HEK293T (cell line): ENCODE measurements around the gene MTIF3.

ENCODE experiments used
- CTCF ChIA-PET: fragments of 350-600 bp; formaldehyde crosslinking; extraction: SDS; loops from one replicate; lab custom pipeline; 2021; ENCODE audit warnings: antibody characterized with exemption, inconsistent platforms; lab: Yijun Ruan, JAX
- POLR2A ChIA-PET: fragments of 350-600 bp; formaldehyde crosslinking; extraction: SDS; loops from one replicate; lab custom pipeline; 2020; ENCODE audit warnings: antibody characterized with exemption, inconsistent platforms; lab: Yijun Ruan, JAX
- DNase-seq: peaks from one replicate; pipeline ENCODE4 v3.0.0; 2012; ENCODE audit warnings: mixed read lengths; ENCODE audit errors: extremely low spot score
- ARNT ChIP-seq: fragments of 450-650 bp; IDR thresholded peaks from 2 replicates; pipeline ENCODE4 v1.6.1; 2017; ENCODE audit warnings: mild to moderate bottlenecking
- BHLHE40 ChIP-seq: fragments of 450-650 bp; IDR thresholded peaks from 2 replicates; pipeline ENCODE4 v1.6.1; 2016; ENCODE audit warnings: mild to moderate bottlenecking, moderate library complexity, borderline replicate concordance
- CTBP1 ChIP-seq: fragments of 450-650 bp; IDR thresholded peaks from 2 replicates; pipeline ENCODE4 v1.6.1; 2016; ENCODE audit warnings: borderline replicate concordance
- ELF4 ChIP-seq: fragments of 450-650 bp; IDR thresholded peaks from 2 replicates; pipeline ENCODE4 v1.6.1; 2017; ENCODE audit warnings: antibody characterized with exemption
- FOXA1 ChIP-seq: fragments of 450-650 bp; IDR thresholded peaks from 2 replicates; pipeline ENCODE4 v1.6.1; 2016; ENCODE audit warnings: mild to moderate bottlenecking
- FOXK2 ChIP-seq: fragments of 450-650 bp; IDR thresholded peaks from 2 replicates; pipeline ENCODE4 v1.6.1; 2016; ENCODE audit warnings: mild to moderate bottlenecking
- FOXM1 ChIP-seq: fragments of 450-650 bp; IDR thresholded peaks from 2 replicates; pipeline ENCODE4 v1.6.1; 2017; ENCODE audit warnings: mild to moderate bottlenecking, borderline replicate concordance
- HDGF ChIP-seq: fragments of 450-650 bp; IDR thresholded peaks from 2 replicates; pipeline ENCODE4 v1.6.1; 2017; ENCODE audit warnings: antibody characterized with exemption, borderline replicate concordance
- L3MBTL2 ChIP-seq: fragments of 450-650 bp; conservative IDR thresholded peaks from 2 replicates; pipeline ENCODE4 v1.6.1; 2016; ENCODE audit warnings: mild to moderate bottlenecking
- LEF1 ChIP-seq: fragments of 450-650 bp; IDR thresholded peaks from 2 replicates; pipeline ENCODE4 v1.6.1; 2017; ENCODE audit warnings: mild to moderate bottlenecking, borderline replicate concordance
- NFRKB ChIP-seq: fragments of 450-650 bp; IDR thresholded peaks from 2 replicates; pipeline ENCODE4 v1.6.1; 2016; ENCODE audit warnings: mild to moderate bottlenecking, moderate library complexity
- SP1 ChIP-seq: fragments of 450-650 bp; IDR thresholded peaks from 2 replicates; pipeline ENCODE4 v1.6.1; 2017
- SUZ12 ChIP-seq: fragments of 450-650 bp; IDR thresholded peaks from 2 replicates; pipeline ENCODE4 v1.6.1; 2016; ENCODE audit warnings: mild to moderate bottlenecking
- TARDBP ChIP-seq: fragments of 450-650 bp; IDR thresholded peaks from 2 replicates; pipeline ENCODE4 v1.6.1; 2016
- ZNF384 ChIP-seq: fragments of 450-650 bp; IDR thresholded peaks from 2 replicates; pipeline ENCODE4 v1.6.1; 2016
- TF ChIP-seq, protein P1 (sequence below): fragments of 450-650 bp; IDR thresholded peaks from 2 replicates; pipeline ENCODE4 v1.6.1; 2016

Gene MTIF3

GRCh38 chr13:27425158-27425917 lies 25.0 kb downstream of the MTIF3 start:
- DNase-seq: no peak
- ChIA-PET POLR2A (interaction anchor here (0.6 to 2.8 kb wide), 7 partner anchors 10 to 54 kb away, joined by 3 to 15 read pairs (median 5); partner anchors contain the start of gene MTIF3), CTCF (interaction anchor here (0.6 to 2.1 kb wide), 8 partner anchors 10 to 533 kb away, joined by 3 to 9 read pairs (median 4); no protein-coding TSS in a partner anchor)
- TF ChIP-seq FOXM1 (no peak), SUZ12 (no peak), ELF4 (no peak), BHLHE40 (no peak), SP1 (no peak), FOXA1 (no peak), ZNF384 (no peak), CTBP1 (no peak), ARNT (no peak)
- TF ChIP-seq, protein P1, sequence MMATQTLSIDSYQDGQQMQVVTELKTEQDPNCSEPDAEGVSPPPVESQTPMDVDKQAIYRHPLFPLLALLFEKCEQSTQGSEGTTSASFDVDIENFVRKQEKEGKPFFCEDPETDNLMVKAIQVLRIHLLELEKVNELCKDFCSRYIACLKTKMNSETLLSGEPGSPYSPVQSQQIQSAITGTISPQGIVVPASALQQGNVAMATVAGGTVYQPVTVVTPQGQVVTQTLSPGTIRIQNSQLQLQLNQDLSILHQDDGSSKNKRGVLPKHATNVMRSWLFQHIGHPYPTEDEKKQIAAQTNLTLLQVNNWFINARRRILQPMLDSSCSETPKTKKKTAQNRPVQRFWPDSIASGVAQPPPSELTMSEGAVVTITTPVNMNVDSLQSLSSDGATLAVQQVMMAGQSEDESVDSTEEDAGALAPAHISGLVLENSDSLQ: no peak

DNA sequence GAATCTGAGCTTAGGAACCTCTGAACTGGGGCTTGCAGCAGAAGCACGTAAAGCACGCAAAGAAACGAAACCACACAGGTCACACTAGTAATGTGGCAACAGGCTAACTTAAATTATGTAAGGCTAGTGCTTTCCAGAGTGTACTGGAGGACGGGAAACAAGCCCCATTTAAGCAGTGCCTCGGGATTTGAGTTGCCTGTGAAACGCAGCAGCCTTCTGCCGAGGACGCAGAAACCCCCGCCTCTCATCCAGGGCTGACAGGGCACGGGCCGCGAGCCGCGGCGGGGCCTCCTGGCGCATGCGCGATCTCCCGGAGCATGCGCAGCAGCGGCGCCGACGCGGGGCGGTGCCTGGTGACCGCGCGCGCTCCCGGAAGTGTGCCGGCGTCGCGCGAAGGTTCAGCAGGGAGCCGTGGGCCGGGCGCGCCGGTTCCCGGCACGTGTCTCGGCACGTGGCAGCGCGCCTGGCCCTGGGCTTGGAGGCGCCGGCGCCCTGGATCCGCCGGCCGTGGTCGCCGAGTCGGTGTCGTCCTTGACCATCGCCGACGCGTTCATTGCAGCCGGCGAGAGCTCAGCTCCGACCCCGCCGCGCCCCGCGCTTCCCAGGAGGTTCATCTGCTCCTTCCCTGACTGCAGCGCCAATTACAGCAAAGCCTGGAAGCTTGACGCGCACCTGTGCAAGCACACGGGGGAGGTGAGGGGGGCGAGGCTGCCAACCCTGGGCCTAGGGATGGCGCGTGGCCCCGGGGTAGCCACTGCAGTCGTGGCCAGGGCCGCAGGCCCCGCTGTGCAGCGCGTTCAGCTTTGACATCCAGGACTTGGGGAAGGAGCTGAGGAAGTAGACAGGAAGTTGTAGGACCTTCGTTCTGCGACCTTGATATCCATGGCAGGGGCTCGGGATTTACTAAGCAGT lies 25.9 kb downstream of the MTIF3 start, which contains the start of gene GTF3A:
TSS of gene GTF3A (plus strand) at position 374 of the 912 bp plus-strand sequence.
- TF ChIP-seq L3MBTL2: peak; percentile 76
- TF ChIP-seq TARDBP: no peak
- TF ChIP-seq FOXM1: no peak
- CTCF ChIA-PET: interaction anchor here (0.5 to 2.1 kb wide), 4 partner anchors 21 to 547 kb away, joined by 3 to 9 read pairs (median 4); no protein-coding TSS in a partner anchor
- peak; percentile 96 for DNase-seq
- POLR2A ChIA-PET: interaction anchor here (1.5 to 2.8 kb wide), 4 partner anchors 10 to 27 kb away, joined by 3 to 15 read pairs (median 9); partner anchors contain the start of gene MTIF3

DNA sequence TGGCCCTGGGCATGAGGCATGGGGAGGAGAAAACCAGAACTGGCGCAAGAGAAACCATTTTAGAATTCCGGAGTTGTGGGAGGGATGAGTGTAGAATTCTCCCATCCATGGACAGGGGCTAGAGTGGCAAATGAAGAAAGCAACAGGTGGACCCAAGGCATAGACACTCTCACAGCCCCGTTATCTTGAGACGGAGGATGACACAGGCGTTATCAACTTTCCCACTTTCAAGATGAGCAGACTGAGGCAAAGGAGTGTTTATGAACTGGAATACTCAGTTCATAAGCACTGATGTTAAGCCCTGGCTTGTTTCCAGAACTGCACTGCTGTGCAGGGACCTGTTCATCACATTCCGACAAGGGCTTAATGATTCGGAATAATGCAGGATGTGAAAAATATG lies 27.0 kb downstream of the MTIF3 start:
- DNase-seq: no peak
- CTCF ChIA-PET: no interaction called here
- POLR2A ChIA-PET: no interaction called here
- TF ChIP-seq SP1 (no peak), L3MBTL2 (no peak), ELF4 (no peak), HDGF (no peak), NFRKB (no peak), ARNT (no peak), FOXK2 (no peak), SUZ12 (no peak), CTBP1 (no peak), TARDBP (no peak), FOXM1 (no peak)
- TF ChIP-seq, protein P1: no peak

DNA sequence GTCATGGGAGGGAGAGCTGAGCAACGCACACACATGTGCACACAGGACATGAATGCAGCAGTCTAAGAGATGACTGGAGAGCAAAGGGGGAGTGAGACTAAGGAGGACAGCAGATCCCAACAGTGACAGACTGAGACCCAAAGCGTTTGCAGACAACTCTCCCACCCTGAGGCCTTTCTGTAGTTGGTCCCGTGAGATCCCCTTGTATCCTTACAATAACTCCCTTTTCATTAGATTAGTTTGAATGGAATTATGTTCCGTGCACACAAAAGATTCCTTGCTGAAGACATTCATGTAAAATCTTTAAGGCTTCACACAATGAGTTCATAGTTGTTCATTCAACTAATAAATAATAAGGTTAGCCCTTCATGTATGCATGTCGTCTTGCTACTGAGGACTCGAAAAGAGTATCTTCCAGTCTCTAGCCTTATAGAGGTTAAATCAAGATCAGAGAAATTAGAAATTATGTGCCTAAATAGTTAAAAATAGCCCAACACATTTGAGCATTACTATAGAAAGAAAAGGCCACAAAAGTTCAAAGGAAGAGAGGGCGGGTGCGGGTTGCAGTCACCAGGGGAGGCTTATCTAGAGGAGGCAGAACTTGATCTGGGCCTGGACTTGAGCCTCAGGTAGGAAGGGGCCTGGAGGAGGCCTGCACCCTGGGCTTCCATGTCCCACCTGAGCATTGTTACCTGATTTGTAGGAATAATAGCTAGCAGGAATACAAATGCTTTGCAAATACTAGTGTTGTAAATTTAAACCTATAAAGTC lies 29.1 kb downstream of the MTIF3 start:
- TF ChIP-seq ZNF384: no peak
- ChIA-PET CTCF (no interaction called here), POLR2A (no interaction called here)
- no peak for DNase-seq

DNA sequence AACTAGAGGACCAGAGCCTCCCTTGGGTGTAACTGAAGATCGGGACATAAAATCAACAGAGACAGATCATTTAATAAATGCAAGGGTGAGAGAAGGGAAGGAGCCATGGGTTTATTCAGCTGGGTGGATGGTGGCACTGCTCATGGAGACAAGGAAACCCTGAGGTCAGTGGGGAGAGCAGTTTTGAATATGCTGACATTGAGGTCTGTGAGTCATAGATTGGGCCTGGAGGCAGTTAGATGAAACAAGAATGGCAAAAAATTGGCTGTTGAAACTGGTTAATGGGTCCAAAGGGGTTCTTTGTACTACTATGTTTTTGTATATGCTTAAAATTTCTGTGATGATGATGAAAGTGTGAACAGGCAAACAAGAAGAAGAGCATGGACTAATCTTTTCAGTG lies 31.0 kb downstream of the MTIF3 start:
- POLR2A ChIA-PET: no interaction called here
- TF ChIP-seq, protein P1: no peak
- TF ChIP-seq SUZ12 (no peak), SP1 (no peak), TARDBP (no peak), ELF4 (no peak), BHLHE40 (no peak)
- no peak for DNase-seq
- CTCF ChIA-PET: no interaction called here

- ChIA-PET CTCF (interaction anchor here (0.6 kb wide), 1 partner anchor 35 kb away, joined by 3 read pairs; no protein-coding TSS in a partner anchor), POLR2A (interaction anchor here (0.7 to 3.3 kb wide), 2 partner anchors 10 to 12 kb away, joined by 3 to 13 read pairs; partner anchors contain the start of gene GTF3A)
- no peak for DNase-seq
- TF ChIP-seq ARNT: no peak
- TF ChIP-seq NFRKB: no peak
- no peak for TF ChIP-seq LEF1
- TF ChIP-seq ZNF384: no peak
- TF ChIP-seq FOXM1: no peak
- no peak for TF ChIP-seq BHLHE40
- no peak for TF ChIP-seq ELF4
- no peak for TF ChIP-seq TARDBP
- TF ChIP-seq, protein P1: no peak
- no peak for TF ChIP-seq SP1
- TF ChIP-seq FOXA1: no peak
- TF ChIP-seq FOXK2: no peak
- no peak for TF ChIP-seq CTBP1
- no peak for TF ChIP-seq L3MBTL2
- no peak for TF ChIP-seq HDGF
Measured at GRCh38 chr13:27415116-27415515, 35.2 kb downstream of the MTIF3 start.
